ENCODE results near the gene BTBD8. TPM values are rescaled to one million over a fixed set of nuclear protein-coding genes. Genes with fewer than 3 reads are reported as not detected.

Gene BTBD8
- total RNA-seq, 2 donors from 2014 or later, result 2.1 to 3.2 TPM

GRCh38 chr1:92218559-92218958, 138.4 kb downstream of the BTBD8 start:
- Mint-ChIP-seq H3K9me3 (peaks cover 0 to 4% of the 10 kb centered on the region in 2 donors), H3K36me3 (no peaks in the 10 kb centered on the region), H3K27ac (no peak overlapping the region)
- DNase-seq (ENCODE audit: low spot score in 2 of 2), result no peak
- no peak for ATAC-seq

DNA sequence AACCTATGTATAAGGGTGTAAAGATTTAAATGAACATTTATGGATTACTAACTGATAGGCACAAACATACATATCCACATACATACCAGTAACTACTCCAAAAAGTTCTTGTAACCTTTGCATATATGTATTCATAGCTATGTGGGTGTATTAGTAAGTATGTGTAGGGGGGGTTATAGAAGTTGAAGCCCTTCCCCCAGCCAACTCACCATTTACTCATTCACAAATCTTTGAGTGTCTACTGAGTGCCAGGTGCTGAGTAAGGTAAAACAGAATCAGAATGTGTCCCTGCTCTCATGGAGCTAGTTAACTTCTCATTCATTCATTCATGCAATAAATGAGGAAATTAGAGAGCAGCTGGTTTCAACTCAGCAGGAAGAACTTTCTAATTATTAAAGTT, 138.9 kb downstream of the BTBD8 start:
- H3K27ac Mint-ChIP-seq, result no peak overlapping the region
- peaks cover 0 to 4% of the 10 kb centered on the region in 2 donors for H3K9me3 Mint-ChIP-seq
- H3K36me3 Mint-ChIP-seq, result no peaks in the 10 kb centered on the region
- ATAC-seq (no peak), DNase-seq (ENCODE audit: low spot score in 2 of 2) (no peak)

- ATAC-seq, result no peak
These were observed 148.3 kb downstream of the BTBD8 start for GRCh38 chr1:92228401-92228800.

DNA sequence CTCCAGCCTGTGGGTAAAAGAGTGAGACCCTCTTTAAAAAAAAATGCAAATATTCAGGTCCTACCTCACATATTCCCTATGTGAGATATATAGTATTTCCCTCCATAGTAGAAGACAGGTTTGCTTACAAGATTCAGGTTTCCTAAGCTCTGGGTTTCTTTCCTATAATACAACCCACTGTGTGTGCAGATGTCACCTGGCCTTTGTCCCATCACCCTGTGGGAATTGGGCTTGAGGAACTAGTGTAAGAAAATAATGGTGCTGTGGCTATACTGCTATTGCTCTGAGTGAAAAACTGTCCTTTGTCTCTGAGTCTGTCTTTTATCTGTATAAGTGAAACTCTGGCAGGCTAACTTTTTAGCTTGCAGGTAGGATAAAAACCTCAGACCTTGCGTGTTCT, 150.6 kb downstream of the BTBD8 start:
- no peak for ATAC-seq
- Mint-ChIP-seq H3K9me3 (no peaks in the 10 kb centered on the region), H3K27ac (no peak overlapping the region), H3K36me3 (no peaks in the 10 kb centered on the region)
- no peak for DNase-seq (ENCODE audit: low spot score in 2 of 2)

More at GRCh38 chr1:92228401-92228800, 148.3 kb downstream of the BTBD8 start:
- DNase-seq (ENCODE audit: low spot score in 2 of 2), result no peak
- H3K27ac Mint-ChIP-seq, result no peak overlapping the region
- no peaks in the 10 kb centered on the region for H3K9me3 Mint-ChIP-seq
- H3K36me3 Mint-ChIP-seq, result no peaks in the 10 kb centered on the region

Other genes with a start within 250 kb of the BTBD8 start
- gene TGFBR3, start 194.2 kb upstream of the BTBD8 start, total RNA-seq, result 1 to 10 TPM; 1.2 to 3.3 TPM
- gene BRDT, start 130.9 kb upstream of the BTBD8 start, total RNA-seq, result under 1 TPM in 1 of 2 donors, not detected in 1; 0.10 TPM
- 1 to 10 TPM in 1 of 2 donors, under 1 TPM in 1; 0.32 to 1.4 TPM for gene EPHX4, start 50.4 kb upstream of the BTBD8 start, total RNA-seq
- not detected for gene SETSIP, start 4.9 kb upstream of the BTBD8 start, total RNA-seq
- gene C1orf146, start 137.6 kb downstream of the BTBD8 start, total RNA-seq, result not detected
- 10 to 100 TPM; 22.7 to 29.6 TPM for gene GLMN, start 218.6 kb downstream of the BTBD8 start, total RNA-seq
- 10 to 100 TPM; 25.1 to 25.3 TPM for gene RPAP2, start 218.7 kb downstream of the BTBD8 start, total RNA-seq